Measurements from ENCODE around the gene STX18. TPM values are rescaled to one million over a fixed set of nuclear protein-coding genes. Genes with fewer than 3 reads are reported as not detected.

The STX18 gene
- total RNA-seq, 1 donor from 2014 or later: 24.0 TPM

GRCh38 chr4:4485806-4486205 is 56.0 kb downstream of the STX18 start:
- FAIRE-seq: no peak
- Histone ChIP-seq H3K9ac (ENCODE audit: low read length) (no peak overlapping the region), H3K9me3 (ENCODE audit: insufficient read depth, low read depth, low read length) (no peaks in the 10 kb centered on the region), H3K4me1 (ENCODE audit: insufficient read depth, low read length) (peaks cover 10% of the 10 kb centered on the region), H3K27ac (ENCODE audit: low read depth, low read length) (no peak overlapping the region), H3K79me2 (ENCODE audit: insufficient read depth, low read length) (peaks cover 17% of the 10 kb centered on the region), H2AFZ (ENCODE audit: low read depth, low read length) (no peak overlapping the region), H3K4me3 (ENCODE audit: insufficient read depth, low read depth, low read length) (no peak overlapping the region), H3K27me3 (ENCODE audit: insufficient read depth, low read length) (no peaks in the 10 kb centered on the region), H3K36me3 (ENCODE audit: insufficient read depth, low read length) (no peaks in the 10 kb centered on the region), H3K4me2 (ENCODE audit: low read length) (no peak overlapping the region), H4K20me1 (ENCODE audit: insufficient read depth, low read length) (peaks cover 80% of the 10 kb centered on the region)
- Mint-ChIP-seq H3K4me1 (ENCODE audit: low read depth, unreplicated experiment) (peaks cover 20% of the 10 kb centered on the region), H3K27me3 (ENCODE audit: low read depth, unreplicated experiment) (no peaks in the 10 kb centered on the region), H3K4me3 (ENCODE audit: unreplicated experiment) (no peak overlapping the region), H3K36me3 (ENCODE audit: low read depth, unreplicated experiment) (no peaks in the 10 kb centered on the region), H3K27ac (ENCODE audit: unreplicated experiment) (no peak overlapping the region), H3K9me3 (ENCODE audit: unreplicated experiment) (peaks cover 2% of the 10 kb centered on the region)
- TF ChIP-seq EZH2 (IDR thresholded peaks at IDR 0.05; ENCODE audit: insufficient read depth, low read length): no peak
- TF ChIP-seq, protein P1, sequence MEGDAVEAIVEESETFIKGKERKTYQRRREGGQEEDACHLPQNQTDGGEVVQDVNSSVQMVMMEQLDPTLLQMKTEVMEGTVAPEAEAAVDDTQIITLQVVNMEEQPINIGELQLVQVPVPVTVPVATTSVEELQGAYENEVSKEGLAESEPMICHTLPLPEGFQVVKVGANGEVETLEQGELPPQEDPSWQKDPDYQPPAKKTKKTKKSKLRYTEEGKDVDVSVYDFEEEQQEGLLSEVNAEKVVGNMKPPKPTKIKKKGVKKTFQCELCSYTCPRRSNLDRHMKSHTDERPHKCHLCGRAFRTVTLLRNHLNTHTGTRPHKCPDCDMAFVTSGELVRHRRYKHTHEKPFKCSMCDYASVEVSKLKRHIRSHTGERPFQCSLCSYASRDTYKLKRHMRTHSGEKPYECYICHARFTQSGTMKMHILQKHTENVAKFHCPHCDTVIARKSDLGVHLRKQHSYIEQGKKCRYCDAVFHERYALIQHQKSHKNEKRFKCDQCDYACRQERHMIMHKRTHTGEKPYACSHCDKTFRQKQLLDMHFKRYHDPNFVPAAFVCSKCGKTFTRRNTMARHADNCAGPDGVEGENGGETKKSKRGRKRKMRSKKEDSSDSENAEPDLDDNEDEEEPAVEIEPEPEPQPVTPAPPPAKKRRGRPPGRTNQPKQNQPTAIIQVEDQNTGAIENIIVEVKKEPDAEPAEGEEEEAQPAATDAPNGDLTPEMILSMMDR (IDR thresholded peaks at IDR 0.05; ENCODE audit: insufficient read depth, low read depth, low read length): no peak
- DNase-seq (ENCODE audit: low read depth): no peak

GRCh38 chr4:4481399-4481994 is 60.4 kb downstream of the STX18 start:
- H3K9ac ChIP-seq (ENCODE audit: low read length): peak overlapping the region; percentile 29
- Mint-ChIP-seq H3K9me3 (ENCODE audit: unreplicated experiment) (peaks cover 2% of the 10 kb centered on the region), H3K27ac (ENCODE audit: unreplicated experiment) (peak overlapping the region; percentile 89), H3K36me3 (ENCODE audit: low read depth, unreplicated experiment) (no peaks in the 10 kb centered on the region), H3K27me3 (ENCODE audit: low read depth, unreplicated experiment) (no peaks in the 10 kb centered on the region), H3K4me3 (ENCODE audit: unreplicated experiment) (peak overlapping the region; percentile 25), H3K4me1 (ENCODE audit: low read depth, unreplicated experiment) (peaks cover 37% of the 10 kb centered on the region)
- H3K79me2 ChIP-seq (ENCODE audit: insufficient read depth, low read length): peaks cover 24% of the 10 kb centered on the region
- peaks cover 81% of the 10 kb centered on the region for H4K20me1 ChIP-seq (ENCODE audit: insufficient read depth, low read length)
- H3K27me3 ChIP-seq (ENCODE audit: insufficient read depth, low read length): no peaks in the 10 kb centered on the region
- no peak overlapping the region for H3K27ac ChIP-seq (ENCODE audit: low read depth, low read length)
- TF ChIP-seq, protein P1 (IDR thresholded peaks at IDR 0.05; ENCODE audit: insufficient read depth, low read depth, low read length): no peak
- no peak for TF ChIP-seq EZH2 (IDR thresholded peaks at IDR 0.05; ENCODE audit: insufficient read depth, low read length)
- no peak overlapping the region for H3K4me3 ChIP-seq (ENCODE audit: insufficient read depth, low read depth, low read length)
- H3K4me1 ChIP-seq (ENCODE audit: insufficient read depth, low read length): peaks cover 13% of the 10 kb centered on the region
- no peaks in the 10 kb centered on the region for H3K9me3 ChIP-seq (ENCODE audit: insufficient read depth, low read depth, low read length)
- DNase-seq (ENCODE audit: low read depth) (peak; percentile 44), FAIRE-seq (no peak)
- no peaks in the 10 kb centered on the region for H3K36me3 ChIP-seq (ENCODE audit: insufficient read depth, low read length)
- peak overlapping the region; percentile 45 for H3K4me2 ChIP-seq (ENCODE audit: low read length)
- no peak overlapping the region for H2AFZ ChIP-seq (ENCODE audit: low read depth, low read length)

GRCh38 chr4:4480685-4481398 is 61.0 kb downstream of the STX18 start:
- H2AFZ ChIP-seq (ENCODE audit: low read depth, low read length): peak overlapping the region; percentile 28
- H3K9me3 ChIP-seq (ENCODE audit: insufficient read depth, low read depth, low read length): no peaks in the 10 kb centered on the region
- peaks cover 28% of the 10 kb centered on the region for H3K79me2 ChIP-seq (ENCODE audit: insufficient read depth, low read length)
- Mint-ChIP-seq H3K4me1 (ENCODE audit: low read depth, unreplicated experiment) (peaks cover 37% of the 10 kb centered on the region), H3K27ac (ENCODE audit: unreplicated experiment) (peak overlapping the region; percentile 89), H3K4me3 (ENCODE audit: unreplicated experiment) (no peak overlapping the region), H3K9me3 (ENCODE audit: unreplicated experiment) (peaks cover 2% of the 10 kb centered on the region), H3K27me3 (ENCODE audit: low read depth, unreplicated experiment) (no peaks in the 10 kb centered on the region), H3K36me3 (ENCODE audit: low read depth, unreplicated experiment) (no peaks in the 10 kb centered on the region)
- TF ChIP-seq, protein P1 (IDR thresholded peaks at IDR 0.05; ENCODE audit: insufficient read depth, low read depth, low read length): peak; percentile 68
- no peak for TF ChIP-seq EZH2 (IDR thresholded peaks at IDR 0.05; ENCODE audit: insufficient read depth, low read length)
- H3K9ac ChIP-seq (ENCODE audit: low read length): peak overlapping the region; percentile 29
- H3K27ac ChIP-seq (ENCODE audit: low read depth, low read length): no peak overlapping the region
- no peaks in the 10 kb centered on the region for H3K36me3 ChIP-seq (ENCODE audit: insufficient read depth, low read length)
- peak overlapping the region; percentile 45 for H3K4me2 ChIP-seq (ENCODE audit: low read length)
- peaks cover 13% of the 10 kb centered on the region for H3K4me1 ChIP-seq (ENCODE audit: insufficient read depth, low read length)
- H3K27me3 ChIP-seq (ENCODE audit: insufficient read depth, low read length): no peaks in the 10 kb centered on the region
- DNase-seq (ENCODE audit: low read depth) (no peak), FAIRE-seq (peak; percentile 26)
- no peak overlapping the region for H3K4me3 ChIP-seq (ENCODE audit: insufficient read depth, low read depth, low read length)
- H4K20me1 ChIP-seq (ENCODE audit: insufficient read depth, low read length): peaks cover 82% of the 10 kb centered on the region

Measured in astrocyte (in vitro differentiated cells and primary cell).